BE2C (cell line): Measurements from ENCODE around the gene PSMB4.

Experiments used
- DNase-seq: peaks from one replicate; pipeline ENCODE4 v3.0.0-alpha.2; 2020
- H3K27me3 ChIP-seq: fragments of 250-450 bp; sonication (Bioruptor Pico); 2 replicates; pipeline ENCODE4 v1.5.1; 2020; ENCODE audit warnings: mild to moderate bottlenecking
- H3K36me3 ChIP-seq: fragments of 250-450 bp; sonication (Bioruptor Pico); 2 replicates; pipeline ENCODE4 v1.5.1; 2020; ENCODE audit warnings: mild to moderate bottlenecking
- H3K4me1 ChIP-seq: fragments of 250-450 bp; sonication (Bioruptor Pico); 2 replicates; pipeline ENCODE4 v1.5.1; 2020
- H3K4me3 ChIP-seq: 2 replicates; pipeline ENCODE4 v1.5.1; 2011; ENCODE audit warnings: low read depth, low read length
- H3K9me3 ChIP-seq: fragments of 250-450 bp; sonication (Bioruptor Pico); 2 replicates; pipeline ENCODE4 v1.5.1; 2020
- TF ChIP-seq, protein P1 (sequence below): IDR thresholded peaks from 2 replicates; pipeline ENCODE4 v1.5.1; 2012; ENCODE audit warnings: mild to moderate bottlenecking, low read depth, low read length

PSMB4 gene

DNA sequence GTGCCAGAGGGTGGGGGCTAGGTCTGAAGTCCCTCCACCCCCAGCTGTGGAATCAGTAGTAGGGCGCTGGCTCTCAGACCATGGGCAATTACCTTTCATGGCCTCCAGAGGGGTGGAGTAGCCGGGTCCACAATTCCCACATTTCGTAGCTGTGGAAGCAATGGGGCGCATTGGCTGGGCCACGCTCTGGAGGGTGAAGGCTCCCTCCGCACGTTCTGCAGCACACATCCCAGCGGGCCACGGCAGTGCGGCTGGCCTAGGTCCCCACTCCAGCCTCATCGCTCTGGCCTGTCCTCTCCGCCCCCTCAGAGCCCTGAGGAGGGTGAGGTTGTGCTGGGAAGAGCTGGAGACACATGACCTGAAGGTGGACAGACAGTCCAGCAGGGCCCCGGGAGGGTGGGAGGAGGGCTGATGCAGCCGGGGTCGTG, 29.7 kb upstream of the PSMB4 start:
- Histone ChIP-seq H3K4me1 (peaks cover 17% of the 10 kb centered on the region), H3K9me3 (no peaks in the 10 kb centered on the region), H3K27me3 (no peaks in the 10 kb centered on the region), H3K4me3 (no peak overlapping the region), H3K36me3 (no peaks in the 10 kb centered on the region)
- DNase-seq, result no peak
- TF ChIP-seq, protein P1, sequence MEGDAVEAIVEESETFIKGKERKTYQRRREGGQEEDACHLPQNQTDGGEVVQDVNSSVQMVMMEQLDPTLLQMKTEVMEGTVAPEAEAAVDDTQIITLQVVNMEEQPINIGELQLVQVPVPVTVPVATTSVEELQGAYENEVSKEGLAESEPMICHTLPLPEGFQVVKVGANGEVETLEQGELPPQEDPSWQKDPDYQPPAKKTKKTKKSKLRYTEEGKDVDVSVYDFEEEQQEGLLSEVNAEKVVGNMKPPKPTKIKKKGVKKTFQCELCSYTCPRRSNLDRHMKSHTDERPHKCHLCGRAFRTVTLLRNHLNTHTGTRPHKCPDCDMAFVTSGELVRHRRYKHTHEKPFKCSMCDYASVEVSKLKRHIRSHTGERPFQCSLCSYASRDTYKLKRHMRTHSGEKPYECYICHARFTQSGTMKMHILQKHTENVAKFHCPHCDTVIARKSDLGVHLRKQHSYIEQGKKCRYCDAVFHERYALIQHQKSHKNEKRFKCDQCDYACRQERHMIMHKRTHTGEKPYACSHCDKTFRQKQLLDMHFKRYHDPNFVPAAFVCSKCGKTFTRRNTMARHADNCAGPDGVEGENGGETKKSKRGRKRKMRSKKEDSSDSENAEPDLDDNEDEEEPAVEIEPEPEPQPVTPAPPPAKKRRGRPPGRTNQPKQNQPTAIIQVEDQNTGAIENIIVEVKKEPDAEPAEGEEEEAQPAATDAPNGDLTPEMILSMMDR, result no peak

DNA sequence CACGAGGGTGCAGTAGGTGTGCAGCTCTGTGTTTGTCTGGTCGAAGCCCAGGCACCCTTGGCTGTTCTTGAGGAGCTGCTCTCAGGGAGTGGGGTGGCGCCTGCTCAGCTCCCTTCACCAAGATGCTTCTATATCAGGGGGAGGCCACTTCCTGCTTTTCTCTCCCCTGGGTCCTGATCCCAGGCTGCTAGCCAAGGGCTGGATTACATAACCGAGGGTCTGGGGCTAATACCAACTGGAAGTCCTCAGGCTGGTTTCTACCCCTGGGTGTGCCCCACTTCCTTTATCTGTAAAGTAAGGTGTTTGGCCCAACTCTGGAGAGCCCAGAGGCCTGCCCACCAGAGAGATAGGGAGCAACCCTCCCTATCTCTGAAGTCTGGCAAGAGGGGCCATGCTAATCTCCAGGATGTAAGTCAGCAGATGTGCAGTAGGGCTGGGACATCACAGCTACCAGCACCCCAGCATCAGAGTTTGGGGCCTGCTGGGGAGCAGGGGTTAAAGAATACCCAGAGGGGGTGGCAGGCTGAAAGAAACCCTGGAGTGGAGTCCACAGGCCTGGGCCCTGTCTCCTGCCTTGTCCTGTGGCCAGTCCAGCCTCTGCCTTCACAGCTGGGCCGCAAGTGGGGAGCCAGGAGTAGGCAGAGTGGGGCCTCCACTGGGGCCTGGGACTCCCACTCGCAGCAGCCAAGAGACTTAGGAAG, 29.0 kb upstream of the PSMB4 start:
- TF ChIP-seq, protein P1, result no peak
- no peaks in the 10 kb centered on the region for H3K9me3 ChIP-seq
- DNase-seq, result no peak

DNA sequence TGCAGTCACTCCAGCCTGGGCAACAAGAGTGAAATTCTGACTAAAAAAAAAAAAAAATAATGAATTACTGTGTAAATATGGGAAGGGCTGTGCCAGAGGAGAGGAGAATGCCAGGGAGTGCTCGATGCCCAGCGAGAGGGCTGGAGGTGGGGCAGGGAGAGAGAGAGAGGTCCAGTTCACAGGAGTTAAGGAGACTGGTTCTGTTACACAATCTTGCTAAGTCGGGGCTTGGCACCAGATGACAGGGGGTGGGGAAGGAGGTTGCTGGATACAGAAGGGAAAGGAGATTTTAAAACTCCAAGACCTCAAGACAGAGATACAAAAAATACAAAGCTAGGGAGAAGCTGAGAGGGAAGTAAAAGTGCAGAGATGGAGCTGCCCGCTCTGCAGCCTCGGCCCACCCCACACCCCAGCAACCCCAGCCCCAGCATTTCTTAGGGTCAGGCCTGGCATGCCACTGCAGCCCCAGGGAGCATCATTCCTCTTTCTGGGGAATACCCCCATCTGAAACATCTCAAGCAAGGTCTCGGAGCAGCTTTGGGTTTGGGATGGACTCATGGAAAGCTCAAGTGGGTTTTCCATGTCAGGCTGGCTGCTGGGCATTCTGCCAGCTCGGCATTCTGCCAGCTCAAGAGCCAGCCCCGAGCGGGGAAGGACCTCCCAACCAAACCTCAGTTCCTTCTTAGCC, 27.9 kb upstream of the PSMB4 start:
- H3K9me3 ChIP-seq, result no peaks in the 10 kb centered on the region
- TF ChIP-seq, protein P1, result no peak
- H3K4me3 ChIP-seq, result peak overlapping the region; percentile 27
- peak; percentile 58 for DNase-seq
- H3K4me1 ChIP-seq, result peaks cover 17% of the 10 kb centered on the region
- no peaks in the 10 kb centered on the region for H3K27me3 ChIP-seq
- H3K36me3 ChIP-seq, result no peaks in the 10 kb centered on the region

More for the DNA sequence above, 29.0 kb upstream of the PSMB4 start:
- H3K4me3 ChIP-seq, result no peak overlapping the region
- no peaks in the 10 kb centered on the region for H3K27me3 ChIP-seq
- peaks cover 17% of the 10 kb centered on the region for H3K4me1 ChIP-seq
- H3K36me3 ChIP-seq, result no peaks in the 10 kb centered on the region

DNA sequence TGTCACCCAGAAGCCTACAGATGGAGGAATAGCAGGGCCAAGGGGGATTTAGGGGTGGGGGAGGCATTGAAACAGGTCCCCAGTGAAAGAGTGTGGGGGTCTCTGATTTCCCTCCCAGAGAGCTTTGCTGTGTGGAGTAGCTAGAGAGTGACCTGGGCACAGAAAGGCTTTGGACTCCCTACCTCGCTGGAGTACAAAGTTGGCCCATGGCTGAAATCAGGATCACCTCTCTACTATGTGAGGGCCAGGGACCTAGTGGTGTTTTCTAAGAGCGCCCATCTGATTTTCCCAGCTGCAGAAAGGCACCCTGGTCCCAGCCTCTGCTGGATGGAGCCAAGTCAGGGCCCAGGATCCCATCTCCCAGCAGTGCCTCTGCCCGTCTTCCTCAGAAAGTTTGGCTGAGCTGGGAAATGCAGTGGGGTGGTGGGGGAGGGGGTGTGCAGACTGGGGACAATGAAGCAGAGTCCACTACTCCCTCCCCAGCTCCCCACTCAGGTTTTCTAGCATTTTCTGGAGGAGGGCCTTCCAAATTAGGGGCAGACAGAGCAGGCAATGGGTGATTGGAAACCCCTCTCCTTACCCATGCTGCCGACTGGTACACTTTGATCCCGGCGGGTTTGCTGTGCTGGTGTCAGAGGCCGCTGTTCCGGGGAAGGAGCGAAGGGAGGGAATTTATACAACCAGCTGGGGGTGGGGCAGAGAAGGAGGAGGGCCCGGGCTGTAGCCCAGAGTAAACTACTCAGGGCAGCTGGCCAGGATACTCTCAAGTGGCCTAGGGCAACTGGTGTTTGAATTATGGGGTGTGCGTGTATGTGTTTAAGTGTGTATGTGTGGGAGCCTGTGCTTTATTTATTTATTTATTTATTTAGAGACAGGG, 27.1 kb upstream of the PSMB4 start, which contains the start of gene SELENBP1:
Gene SELENBP1, minus strand, starts transcription at position 648 of the 877 bp plus-strand sequence. Its CDS starts 64 bp downstream, at position 584.
- TF ChIP-seq, protein P1, result no peak
- H3K4me1 ChIP-seq, result peaks cover 17% of the 10 kb centered on the region
- no peaks in the 10 kb centered on the region for H3K27me3 ChIP-seq
- no peaks in the 10 kb centered on the region for H3K36me3 ChIP-seq
- H3K9me3 ChIP-seq, result no peaks in the 10 kb centered on the region
- DNase-seq, result peak; percentile 48
- H3K4me3 ChIP-seq, result peak within 1 kb of the TSS; percentile 27

DNA sequence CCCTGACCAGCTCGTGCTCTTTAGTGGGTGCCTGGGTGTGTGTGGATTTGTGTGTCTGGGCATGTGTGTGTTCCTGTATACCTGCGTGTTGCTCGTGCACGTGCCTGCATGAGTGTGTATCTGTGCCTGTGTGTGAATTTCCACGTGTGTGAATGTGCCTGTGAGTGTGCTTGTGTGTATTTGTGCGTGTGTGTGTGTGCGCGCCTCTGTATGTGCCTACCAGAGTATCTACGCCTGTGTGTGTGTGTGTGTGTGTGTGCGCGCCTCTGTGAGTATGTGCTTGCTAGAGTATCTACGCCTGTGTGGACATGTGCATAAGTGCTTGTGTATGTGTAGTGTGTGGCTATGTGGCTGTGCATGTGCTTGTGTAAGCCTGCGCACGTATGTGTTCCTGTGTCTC, 26.2 kb upstream of the PSMB4 start:
- Histone ChIP-seq H3K4me3 (no peak overlapping the region), H3K27me3 (no peaks in the 10 kb centered on the region), H3K9me3 (no peaks in the 10 kb centered on the region), H3K4me1 (peaks cover 17% of the 10 kb centered on the region), H3K36me3 (no peaks in the 10 kb centered on the region)
- TF ChIP-seq, protein P1, result no peak
- no peak for DNase-seq
